GM12865 (cell line): ENCODE data around the gene SRI.
"Not testable (repeated sequence)": the region's sequence is repeated elsewhere in the genome, so short reads cannot be mapped to it uniquely, and the experiment has no call there.

Experiments
- DNase-seq: peaks from one replicate; pipeline ENCODE4 v3.0.0; 2010; ENCODE audit warnings: low read depth
- H3K4me3 ChIP-seq: 2 replicates; pipeline ENCODE4 v1.5.1; 2011; ENCODE audit warnings: mild to moderate bottlenecking, low read depth, low read length, control low read depth
- CTCF ChIP-seq: IDR thresholded peaks from 2 replicates; pipeline ENCODE4 v1.5.1; 2011; ENCODE audit warnings: low read length, control low read depth, low read depth, inconsistent platforms; ENCODE audit not compliant: insufficient read depth; ENCODE audit errors: missing control alignments

Gene SRI

GRCh38 chr7:88167721-88168120, 52.1 kb downstream of the SRI start:
- H3K4me3 ChIP-seq: no peak overlapping the region
- no peak for TF ChIP-seq CTCF

GRCh38 chr7:88167223-88167622, 52.6 kb downstream of the SRI start:
- no peak for DNase-seq
- TF ChIP-seq CTCF: no peak

More at GRCh38 chr7:88167721-88168120, 52.1 kb downstream of the SRI start:
- DNase-seq: no peak

GRCh38 chr7:88165697-88166096, 54.1 kb downstream of the SRI start:
- H3K4me3 ChIP-seq: no peak overlapping the region
- TF ChIP-seq CTCF: no peak
- no peak for DNase-seq

More at GRCh38 chr7:88167223-88167622, 52.6 kb downstream of the SRI start:
- no peak overlapping the region for H3K4me3 ChIP-seq

- DNase-seq, H3K4me3 ChIP-seq: not testable (repeated sequence)
Observed at GRCh38 chr7:88159741-88160140, 60.1 kb downstream of the SRI start.

- no peak for DNase-seq
- TF ChIP-seq CTCF: no peak
Observed at GRCh38 chr7:88156356-88156755, 63.5 kb downstream of the SRI start.

GRCh38 chr7:88155756-88156155, 64.1 kb downstream of the SRI start:
- DNase-seq: no peak
- H3K4me3 ChIP-seq: no peak overlapping the region
- no peak for TF ChIP-seq CTCF

More at GRCh38 chr7:88156356-88156755, 63.5 kb downstream of the SRI start:
- no peak overlapping the region for H3K4me3 ChIP-seq
